GM18508 (cell line): ENCODE measurements around the gene ARCN1.

Source experiments
- ATAC-seq: cut with Tn5 transposase; IDR thresholded peaks from one replicate; pipeline ENCODE4 v1.9.1; 2021; ENCODE audit warnings: moderate number of reproducible peaks; ENCODE audit not compliant: insufficient read depth, unreplicated experiment

The ARCN1 gene

GRCh38 chr11:118619444-118620197 lies 47.4 kb downstream of the ARCN1 start:
- no peak for ATAC-seq

GRCh38 chr11:118620529-118621070 lies 48.4 kb downstream of the ARCN1 start:
- no peak for ATAC-seq

GRCh38 chr11:118621071-118621783 lies 49.0 kb downstream of the ARCN1 start:
- no peak for ATAC-seq

- no peak for ATAC-seq
These were observed 49.7 kb downstream of the ARCN1 start for GRCh38 chr11:118621784-118622375.

- ATAC-seq = no peak
These were observed 50.4 kb downstream of the ARCN1 start for GRCh38 chr11:118622376-118623268.

GRCh38 chr11:118623269-118623655 lies 51.1 kb downstream of the ARCN1 start:
- ATAC-seq = no peak

GRCh38 chr11:118625036-118625690 lies 53.0 kb downstream of the ARCN1 start:
- no peak for ATAC-seq

- no peak for ATAC-seq
These were observed 53.8 kb downstream of the ARCN1 start for GRCh38 chr11:118625976-118626375.

GRCh38 chr11:118627566-118627965 lies 55.4 kb downstream of the ARCN1 start:
- no peak for ATAC-seq

GRCh38 chr11:118628031-118628430 lies 55.8 kb downstream of the ARCN1 start:
- no peak for ATAC-seq

- no peak for ATAC-seq
These were observed 56.2 kb downstream of the ARCN1 start for GRCh38 chr11:118628432-118628831.

- no peak for ATAC-seq
These were observed 56.8 kb downstream of the ARCN1 start for GRCh38 chr11:118628861-118629549.

- no peak for ATAC-seq
These were observed 57.8 kb downstream of the ARCN1 start for GRCh38 chr11:118629761-118630661.

- no peak for ATAC-seq
These were observed 59.1 kb downstream of the ARCN1 start for GRCh38 chr11:118631142-118631909.

GRCh38 chr11:118632577-118633318 lies 60.5 kb downstream of the ARCN1 start:
- no peak for ATAC-seq

GRCh38 chr11:118633319-118633690 lies 61.1 kb downstream of the ARCN1 start:
- ATAC-seq = no peak

GRCh38 chr11:118633979-118634378 lies 61.8 kb downstream of the ARCN1 start:
- no peak for ATAC-seq
